Measurements from ENCODE around the gene DYNC1LI1.

- no peak for TF ChIP-seq CTCF (IDR thresholded peaks at IDR 0.05; ENCODE audit: poor library complexity, severe bottlenecking)
- no peak for TF ChIP-seq EZH2 (IDR thresholded peaks at IDR 0.05; ENCODE audit: borderline replicate concordance, insufficient read depth, low read length, poor library complexity, severe bottlenecking)
- TF ChIP-seq RAD21 (conservative IDR thresholded peaks at IDR 0.05), result no peak
- TF ChIP-seq POLR2AphosphoS5 (IDR thresholded peaks at IDR 0.05), result no peak
- TF ChIP-seq, protein P1, sequence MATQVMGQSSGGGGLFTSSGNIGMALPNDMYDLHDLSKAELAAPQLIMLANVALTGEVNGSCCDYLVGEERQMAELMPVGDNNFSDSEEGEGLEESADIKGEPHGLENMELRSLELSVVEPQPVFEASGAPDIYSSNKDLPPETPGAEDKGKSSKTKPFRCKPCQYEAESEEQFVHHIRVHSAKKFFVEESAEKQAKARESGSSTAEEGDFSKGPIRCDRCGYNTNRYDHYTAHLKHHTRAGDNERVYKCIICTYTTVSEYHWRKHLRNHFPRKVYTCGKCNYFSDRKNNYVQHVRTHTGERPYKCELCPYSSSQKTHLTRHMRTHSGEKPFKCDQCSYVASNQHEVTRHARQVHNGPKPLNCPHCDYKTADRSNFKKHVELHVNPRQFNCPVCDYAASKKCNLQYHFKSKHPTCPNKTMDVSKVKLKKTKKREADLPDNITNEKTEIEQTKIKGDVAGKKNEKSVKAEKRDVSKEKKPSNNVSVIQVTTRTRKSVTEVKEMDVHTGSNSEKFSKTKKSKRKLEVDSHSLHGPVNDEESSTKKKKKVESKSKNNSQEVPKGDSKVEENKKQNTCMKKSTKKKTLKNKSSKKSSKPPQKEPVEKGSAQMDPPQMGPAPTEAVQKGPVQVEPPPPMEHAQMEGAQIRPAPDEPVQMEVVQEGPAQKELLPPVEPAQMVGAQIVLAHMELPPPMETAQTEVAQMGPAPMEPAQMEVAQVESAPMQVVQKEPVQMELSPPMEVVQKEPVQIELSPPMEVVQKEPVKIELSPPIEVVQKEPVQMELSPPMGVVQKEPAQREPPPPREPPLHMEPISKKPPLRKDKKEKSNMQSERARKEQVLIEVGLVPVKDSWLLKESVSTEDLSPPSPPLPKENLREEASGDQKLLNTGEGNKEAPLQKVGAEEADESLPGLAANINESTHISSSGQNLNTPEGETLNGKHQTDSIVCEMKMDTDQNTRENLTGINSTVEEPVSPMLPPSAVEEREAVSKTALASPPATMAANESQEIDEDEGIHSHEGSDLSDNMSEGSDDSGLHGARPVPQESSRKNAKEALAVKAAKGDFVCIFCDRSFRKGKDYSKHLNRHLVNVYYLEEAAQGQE (IDR thresholded peaks at IDR 0.05; ENCODE audit: borderline replicate concordance), result no peak
- TF ChIP-seq SMC3 (conservative IDR thresholded peaks at IDR 0.05; ENCODE audit: poor library complexity), result no peak
These were observed 35.6 kb upstream of the DYNC1LI1 start for GRCh38 chr3:32606277-32606676.

Measured in neural cell (in vitro differentiated cells).